Neural progenitor cell (in vitro differentiated cells): ENCODE measurements around the gene GAS5. TPM values are rescaled to one million over a fixed set of nuclear protein-coding genes. Genes with fewer than 3 reads are reported as not detected.

Source experiments
- DNase-seq: peaks from one replicate; pipeline ENCODE4 v3.0.0-alpha.2; 2016; ENCODE audit warnings: low spot score
- H2AFZ ChIP-seq: fragments of 200-600 bp; sonication (generic); replicated peaks from 2 replicates; pipeline ENCODE4 v1.6.1; 2016; ENCODE audit warnings: antibody characterized with exemption
- H3F3A ChIP-seq: fragments of 200-600 bp; sonication (generic); 2 replicates; pipeline ENCODE4 v1.6.1; 2016; ENCODE audit warnings: antibody characterized with exemption, low read depth
- H3K27ac ChIP-seq: fragments of 200-600 bp; sonication (generic); 2 replicates; pipeline ENCODE4 v1.5.1; 2016; ENCODE audit warnings: mild to moderate bottlenecking
- H3K27me3 ChIP-seq: fragments of 200-600 bp; sonication (generic); 2 replicates; pipeline ENCODE4 v1.6.1; 2016; ENCODE audit warnings: mild to moderate bottlenecking, moderate library complexity
- H3K36me3 ChIP-seq: fragments of 200-600 bp; sonication (generic); 2 replicates; pipeline ENCODE4 v1.5.1; 2016
- H3K4me1 ChIP-seq: fragments of 200-600 bp; sonication (generic); 2 replicates; pipeline ENCODE4 v1.6.1; 2016; ENCODE audit warnings: mixed run types
- H3K4me2 ChIP-seq: fragments of 200-600 bp; sonication (generic); 2 replicates; pipeline ENCODE4 v1.6.1; 2016
- H3K4me3 ChIP-seq: fragments of 200-600 bp; sonication (generic); 2 replicates; pipeline ENCODE4 v1.5.1; 2016
- H3K79me2 ChIP-seq: fragments of 200-600 bp; sonication (generic); 2 replicates; pipeline ENCODE4 v1.6.1; 2016; ENCODE audit warnings: low read depth
- H3K9ac ChIP-seq: fragments of 200-600 bp; sonication (generic); 2 replicates; pipeline ENCODE4 v1.6.1; 2016
- H3K9me3 ChIP-seq: fragments of 200-600 bp; sonication (generic); 2 replicates; pipeline ENCODE4 v1.5.1; 2016; ENCODE audit warnings: low read depth
- H4K20me1 ChIP-seq: fragments of 200-600 bp; sonication (generic); 2 replicates; pipeline ENCODE4 v1.6.1; 2016; ENCODE audit warnings: low read depth
- H3K27ac Mint-ChIP-seq: 3 replicates; pipeline ENCODE4 v1.8.0; 2021; ENCODE audit warnings: mixed read lengths
- H3K27me3 Mint-ChIP-seq: 2 replicates; pipeline ENCODE4 v1.8.0; 2022; ENCODE audit warnings: low read depth, mild to moderate bottlenecking, inconsistent platforms, moderate library complexity, mixed read lengths; ENCODE audit not compliant: insufficient read depth
- H3K36me3 Mint-ChIP-seq: 3 replicates; pipeline ENCODE4 v1.8.0; 2021; ENCODE audit warnings: mixed read lengths
- H3K4me1 Mint-ChIP-seq: 3 replicates; pipeline ENCODE4 v1.8.0; 2021; ENCODE audit warnings: mixed read lengths
- H3K4me3 Mint-ChIP-seq: 3 replicates; pipeline ENCODE4 v1.8.0; 2021; ENCODE audit warnings: mild to moderate bottlenecking, moderate library complexity, mixed read lengths
- H3K9me3 Mint-ChIP-seq: 3 replicates; pipeline ENCODE4 v1.8.0; 2020; ENCODE audit warnings: mixed read lengths
- CTCF ChIP-seq: fragments of 200-600 bp; sonication (generic); IDR thresholded peaks from 2 replicates; pipeline ENCODE4 v1.5.1; 2017; ENCODE audit warnings: antibody characterized with exemption, mild to moderate bottlenecking
- EZH2 ChIP-seq: fragments of 200-600 bp; sonication (generic); IDR thresholded peaks from 2 replicates; pipeline ENCODE4 v1.6.1; 2017; ENCODE audit warnings: antibody characterized with exemption, mild to moderate bottlenecking, moderate library complexity
- EZH2phosphoT487 ChIP-seq: fragments of 200-600 bp; sonication (generic); IDR thresholded peaks from 2 replicates; pipeline ENCODE4 v1.6.1; 2017; ENCODE audit warnings: antibody characterized with exemption
- total RNA-seq: library from RNA; depleted of rRNA; stranded (reverse); fragments of >200 nt; gene quantifications from 2 replicates; pipeline ENCODE4 v1.2.3, GENCODE V29; 2015; ENCODE audit warnings: low replicate concordance

The GAS5 gene
- total RNA-seq, 1 donor from 2014 or later = 950 TPM

GRCh38 chr1:173903827-173904531 is 36.2 kb upstream of the GAS5 start:
- TF ChIP-seq EZH2phosphoT487 (no peak), CTCF (no peak)
- Histone ChIP-seq H3K4me2 (no peak overlapping the region), H3K9ac (no peak overlapping the region), H3K4me1 (no peaks in the 10 kb centered on the region), H3K9me3 (no peaks in the 10 kb centered on the region), H3K36me3 (no peaks in the 10 kb centered on the region), H3K79me2 (no peaks in the 10 kb centered on the region), H4K20me1 (no peaks in the 10 kb centered on the region), H3K4me3 (no peak overlapping the region), H3K27me3 (no peaks in the 10 kb centered on the region), H3K27ac (no peak overlapping the region), H2AFZ (no peak overlapping the region), H3F3A (no peaks in the 10 kb centered on the region)
- no peaks in the 10 kb centered on the region for H3K4me1 Mint-ChIP-seq
- H3K27me3 Mint-ChIP-seq = peaks cover 2% of the 10 kb centered on the region
- H3K36me3 Mint-ChIP-seq = peaks cover 3% of the 10 kb centered on the region
- no peak for DNase-seq
- no peak overlapping the region for H3K4me3 Mint-ChIP-seq
- H3K9me3 Mint-ChIP-seq = peaks cover 3% of the 10 kb centered on the region
- no peak overlapping the region for H3K27ac Mint-ChIP-seq

GRCh38 chr1:173900992-173901391 is 33.2 kb upstream of the GAS5 start:
- no peak overlapping the region for H3K4me3 Mint-ChIP-seq
- H2AFZ ChIP-seq = no peak overlapping the region
- H3K4me1 Mint-ChIP-seq = no peaks in the 10 kb centered on the region
- H3K4me1 ChIP-seq = no peaks in the 10 kb centered on the region
- H3K4me3 ChIP-seq = no peak overlapping the region
- no peak for TF ChIP-seq CTCF
- TF ChIP-seq EZH2 = no peak
- no peak for TF ChIP-seq EZH2phosphoT487
- H3K27ac Mint-ChIP-seq = no peak overlapping the region
- H3K79me2 ChIP-seq = no peaks in the 10 kb centered on the region
- H3K4me2 ChIP-seq = no peak overlapping the region
- no peaks in the 10 kb centered on the region for H3K36me3 ChIP-seq
- DNase-seq = no peak
- no peak overlapping the region for H3K9ac ChIP-seq
- peaks cover 3% of the 10 kb centered on the region for H3K9me3 Mint-ChIP-seq
- H3K9me3 ChIP-seq = no peaks in the 10 kb centered on the region
- no peaks in the 10 kb centered on the region for H4K20me1 ChIP-seq
- H3F3A ChIP-seq = no peaks in the 10 kb centered on the region
- no peak overlapping the region for H3K27ac ChIP-seq
- peaks cover 2% of the 10 kb centered on the region for H3K27me3 Mint-ChIP-seq
- no peaks in the 10 kb centered on the region for H3K27me3 ChIP-seq
- H3K36me3 Mint-ChIP-seq = peaks cover 5% of the 10 kb centered on the region

GRCh38 chr1:173900427-173900826 is 32.6 kb upstream of the GAS5 start:
- Mint-ChIP-seq H3K27me3 (peaks cover 2% of the 10 kb centered on the region), H3K4me3 (no peak overlapping the region), H3K27ac (no peak overlapping the region), H3K4me1 (no peaks in the 10 kb centered on the region), H3K36me3 (peaks cover 2% of the 10 kb centered on the region), H3K9me3 (no peaks in the 10 kb centered on the region)
- Histone ChIP-seq H3K4me1 (no peaks in the 10 kb centered on the region), H3F3A (no peaks in the 10 kb centered on the region), H2AFZ (no peak overlapping the region), H4K20me1 (no peaks in the 10 kb centered on the region), H3K79me2 (no peaks in the 10 kb centered on the region), H3K27ac (no peak overlapping the region), H3K4me3 (no peak overlapping the region), H3K9me3 (no peaks in the 10 kb centered on the region), H3K4me2 (no peak overlapping the region), H3K27me3 (no peaks in the 10 kb centered on the region), H3K36me3 (no peaks in the 10 kb centered on the region), H3K9ac (no peak overlapping the region)
- DNase-seq = no peak
- TF ChIP-seq EZH2phosphoT487 = no peak
- no peak for TF ChIP-seq CTCF
- no peak for TF ChIP-seq EZH2
